ENCODE data around the gene LAD1.

DNA sequence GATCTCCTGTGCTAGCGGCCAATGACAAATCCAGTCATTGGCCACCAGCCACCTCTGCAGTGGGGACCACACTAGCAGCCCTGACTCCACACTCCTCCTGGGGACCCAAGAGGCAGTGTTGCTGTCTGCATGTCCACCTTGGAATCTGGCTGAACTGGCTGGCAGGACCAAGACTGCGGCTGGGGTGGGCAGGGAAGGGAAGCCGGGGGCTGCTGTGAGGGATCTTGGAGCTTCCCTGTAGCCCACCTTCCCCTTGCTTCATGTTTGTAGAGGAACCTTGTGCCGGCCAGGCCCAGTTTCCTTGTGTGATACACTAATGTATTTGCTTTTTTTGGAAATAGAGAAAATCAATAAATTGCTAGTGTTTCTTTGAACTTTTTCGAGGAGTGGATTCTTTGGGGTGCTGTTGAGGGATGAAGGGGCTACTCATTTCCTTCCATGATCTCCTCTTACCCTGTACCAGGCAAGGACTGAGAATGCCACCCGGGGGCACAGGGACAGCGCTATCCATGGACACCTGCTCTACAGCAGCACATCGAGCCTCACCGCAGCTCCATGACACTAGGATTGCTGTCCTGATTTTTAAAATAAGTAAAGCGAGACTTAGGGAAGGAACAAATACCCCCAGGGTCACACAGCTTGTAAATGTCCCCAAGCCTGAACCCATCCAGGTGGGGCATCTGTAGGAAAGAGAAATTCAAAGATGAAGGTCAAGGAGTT, 66.3 kb downstream of the LAD1 start:
- TF ChIP-seq POLR2A (IDR thresholded peaks at IDR 0.05; ENCODE audit: low read length) (no peak), GATA1 (IDR thresholded peaks at IDR 0.05; ENCODE audit: low read depth, low read length) (no peak)
